Heart right ventricle (tissue), 16 donors: ENCODE data around the gene MALT1. TPM values are rescaled to one million over a fixed set of nuclear protein-coding genes. Genes with fewer than 3 reads are reported as not detected.

Source experiments
- ATAC-seq, 8 donors: fragments of 200-7000 bp; cut with Tn5 transposase; one replicate each; pipeline ENCODE4 v1.9.1; 2020; ENCODE audit warnings: mild to moderate bottlenecking in 8 of 8, moderate library complexity in 8 of 8, moderate number of reproducible peaks in 1 of 8
- DNase-seq, 2 donors: peaks; one replicate each; pipeline ENCODE4 v3.0.0-alpha.2; 2020
- H3K27ac ChIP-seq, 10 donors: fragments of 200-600 bp; sonication (generic) in 2 of 10; one replicate each; pipeline versions ENCODE4 v1.5.0 to v1.8.0; 2020 to 2022; ENCODE audit warnings: mild to moderate bottlenecking in 3 of 10
- H3K27me3 ChIP-seq, 7 donors: fragments of 200-600 bp; one replicate each; pipeline ENCODE4 v1.8.0; 2021 to 2022; ENCODE audit warnings: mild to moderate bottlenecking in 2 of 7
- H3K36me3 ChIP-seq, 9 donors: fragments of 200-600 bp; sonication (generic) in 1 of 9; one replicate each; pipeline versions ENCODE4 v1.5.0 to v1.8.0; 2020 to 2022; ENCODE audit warnings: mild to moderate bottlenecking in 2 of 9
- H3K4me1 ChIP-seq, 9 donors: fragments of 200-600 bp; sonication (generic) in 1 of 9; one replicate each; pipeline versions ENCODE4 v1.5.0 to v1.8.0; 2020 to 2022; ENCODE audit warnings: mild to moderate bottlenecking in 4 of 9
- H3K4me3 ChIP-seq, 10 donors: fragments of 200-600 bp; sonication (generic) in 2 of 10; one replicate each; pipeline versions ENCODE4 v1.5.0 to v1.8.0; 2020 to 2022; ENCODE audit warnings: mild to moderate bottlenecking in 7 of 10, moderate library complexity in 2 of 10
- H3K9me3 ChIP-seq, 11 donors: fragments of 200-600 bp in 10 of 11; sonication (generic) in 2 of 11; one replicate each; pipeline versions ENCODE4 v1.5.0 to v1.8.0; 2013 to 2022; ENCODE audit warnings: mild to moderate bottlenecking in 2 of 11, control low read depth in 1 of 11, moderate library complexity in 1 of 11
- WGBS, 2 donors: extraction: QIAGEN DNeasy Blood & Tissue Kit; methylation state at CpG; one replicate each; pipeline ENCODE4 v1.1.7; 2013; ENCODE audit warnings: inconsistent platforms in 1 of 2; 5-methylcytosine and 5-hydroxymethylcytosine counted together
- intact Hi-C, 10 donors: fragments of 100-400 bp; cut with DNase I; formaldehyde crosslinking; loops; one replicate each; pipeline versions ENCODE4 v1.11.1 to v1.14.2; 2022
- polyA plus RNA-seq, 2 donors: library from polyadenylated mRNA; stranded (reverse); fragments of 200-250 nt; gene quantifications; one replicate each; pipeline ENCODE4 v1.2.3, GENCODE V29; 2013
- total RNA-seq, 10 donors: library from RNA; stranded (reverse); fragmentation: NEBNext Ultra II Directional in 3 of 10; extraction: Animal tissue kit (Norgen Biotek cat#: 25700) in 3 of 10; gene quantifications; one replicate each; pipeline versions ENCODE4 v1.2.1 to v1.2.4, GENCODE V29; 2021 to 2023
- TF ChIP-seq, protein P1 (sequence below), 9 donors: fragments of 200-600 bp; sonication (generic) in 2 of 9; IDR thresholded peaks; one replicate each; pipeline versions ENCODE4 v1.5.0 to v1.8.0; 2021 to 2022; ENCODE audit warnings: antibody characterized with exemption in 9 of 9, mild to moderate bottlenecking in 5 of 9, moderate library complexity in 1 of 9
- donor health status: Arrhythmogenic right ventricular cardiomyopathy.
- donor health status: ischemic (EF 13 %, LVEDD 7.1; RV severe dilation, severe dysfunction).
- donor health status: healthy with polysubstance abuse.
- donor health status: DM: no; HTN: yes; CAD: no.
- donor health status: DM: no; HTN: no; CAD: no.
- donor health status: ischemic (EF 25% LVEDD 6.9; RV normal size, moderate dysfunction).
- donor health status: ischemic (EF 25% LVEDD 5.7; RV mildly dilated, moderate dysfunction).
- donor health status: healthy.
- donor health status: DM: yes; HTN: yes; CAD: no.
- donor health status: Ischemic cardiomyopathy.
- donor health status: ischemic (EF 35%, LVEDD 5.7; RV mildly dilated, moderate dysfunction).
- donor health status: nonischemic (EF 11% LVEDD 7.7; RV severe dilation, severe dysfunction).
- donor health status: DM: yes; HTN: yes; CAD: no.
- donor health status: PGD.
- donor health status: ischemic (EF 29% LVEDD 5.4; RV normal size, mild dysfunction).
- donor health status: nonischemic (EF 23%, LVEDD 6.1; RV moderate dilation, normal function).

MALT1 gene
- total and polyA plus RNA-seq, 12 donors = 4.4 to 20.0 (median 10.6) TPM

DNA sequence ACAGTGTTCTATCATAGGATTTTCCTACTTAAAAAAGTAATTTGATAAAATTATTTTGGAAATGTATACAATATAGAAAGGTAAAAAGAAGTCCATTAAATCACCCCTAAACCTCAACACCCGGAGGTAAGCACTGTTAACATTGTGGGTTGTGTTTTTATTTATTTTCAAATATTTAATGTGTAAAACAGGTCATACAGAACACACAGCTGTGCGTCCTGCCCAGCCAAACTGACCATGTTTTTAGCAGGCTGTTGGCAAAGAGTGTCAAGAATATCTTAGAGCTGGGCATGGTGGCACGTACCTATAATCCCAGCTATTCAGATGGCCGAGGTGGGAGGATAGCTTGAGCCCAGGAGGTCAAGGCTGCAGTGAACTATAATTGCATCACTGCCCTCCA lies 114.6 kb downstream of the MALT1 start:
- peaks cover 5 to 59% (median 42%) of the 10 kb centered on the region in 9 donors for H3K4me1 ChIP-seq
- intact Hi-C loops = loop anchor here in 6 of 10 donors (5.0 to 10.0 kb wide), 7 partner anchors 69 to 209 kb away; partner anchors contain the start of gene ZNF532 (in 2 of the 6)
- 89 to 93% methylated on average over 4 of the region's 4 CpGs for WGBS, 2 donors

DNA sequence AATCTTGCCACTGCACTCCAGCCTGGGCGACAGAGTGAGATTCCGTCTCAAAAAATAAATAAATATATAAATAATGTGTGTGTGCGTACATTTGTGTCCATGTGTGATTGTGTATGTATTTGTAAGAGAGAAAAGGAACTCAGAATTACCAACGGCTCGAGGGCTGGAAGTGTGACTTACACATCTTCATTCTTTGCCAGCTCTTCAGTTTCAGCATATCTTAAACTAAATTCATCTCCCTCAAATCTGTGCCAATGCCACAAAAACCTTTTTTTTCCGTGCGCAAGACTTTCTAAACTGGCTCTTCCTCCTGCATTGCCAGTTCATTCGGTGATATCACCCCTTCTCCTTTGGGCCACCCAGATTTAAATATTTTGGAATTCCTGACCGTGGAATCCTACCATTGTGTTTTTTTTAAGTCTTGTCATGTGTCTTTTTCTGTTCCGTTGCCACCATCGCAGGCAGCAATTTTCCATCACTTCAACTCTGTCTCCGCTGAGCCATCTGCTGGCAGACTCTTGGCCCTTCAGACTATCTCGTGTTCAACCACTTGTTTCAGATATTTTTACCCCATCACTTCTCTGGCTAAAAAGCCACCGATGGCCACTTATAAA lies 116.4 kb downstream of the MALT1 start:
- intact Hi-C loops = loop anchor here in 6 of 10 donors (5.0 to 10.0 kb wide), 7 partner anchors 67 to 207 kb away; partner anchors contain the start of gene ZNF532 (in 2 of the 6)
- H3K27ac ChIP-seq = peak overlapping the region in 5 of 10 donors; percentile 69 to 86 (median 71)
- peak in 1 of 8 donors; percentile 38 for ATAC-seq
- TF ChIP-seq, protein P1, sequence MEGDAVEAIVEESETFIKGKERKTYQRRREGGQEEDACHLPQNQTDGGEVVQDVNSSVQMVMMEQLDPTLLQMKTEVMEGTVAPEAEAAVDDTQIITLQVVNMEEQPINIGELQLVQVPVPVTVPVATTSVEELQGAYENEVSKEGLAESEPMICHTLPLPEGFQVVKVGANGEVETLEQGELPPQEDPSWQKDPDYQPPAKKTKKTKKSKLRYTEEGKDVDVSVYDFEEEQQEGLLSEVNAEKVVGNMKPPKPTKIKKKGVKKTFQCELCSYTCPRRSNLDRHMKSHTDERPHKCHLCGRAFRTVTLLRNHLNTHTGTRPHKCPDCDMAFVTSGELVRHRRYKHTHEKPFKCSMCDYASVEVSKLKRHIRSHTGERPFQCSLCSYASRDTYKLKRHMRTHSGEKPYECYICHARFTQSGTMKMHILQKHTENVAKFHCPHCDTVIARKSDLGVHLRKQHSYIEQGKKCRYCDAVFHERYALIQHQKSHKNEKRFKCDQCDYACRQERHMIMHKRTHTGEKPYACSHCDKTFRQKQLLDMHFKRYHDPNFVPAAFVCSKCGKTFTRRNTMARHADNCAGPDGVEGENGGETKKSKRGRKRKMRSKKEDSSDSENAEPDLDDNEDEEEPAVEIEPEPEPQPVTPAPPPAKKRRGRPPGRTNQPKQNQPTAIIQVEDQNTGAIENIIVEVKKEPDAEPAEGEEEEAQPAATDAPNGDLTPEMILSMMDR (IDR thresholded peaks at IDR 0.05) = peak in 1 of 9 donors; percentile 12
- WGBS, 2 donors = 70 to 79% methylated on average over 14 of the region's 14 CpGs
- DNase-seq = peak in 1 of 2 donors; percentile 21
- H3K9me3 ChIP-seq = no peaks in the 10 kb centered on the region
- H3K36me3 ChIP-seq = no peaks in the 10 kb centered on the region
- no peak overlapping the region for H3K4me3 ChIP-seq
- no peaks in the 10 kb centered on the region for H3K27me3 ChIP-seq
- peaks cover 5 to 54% (median 37%) of the 10 kb centered on the region in 9 donors for H3K4me1 ChIP-seq

More for the DNA sequence above, 114.6 kb downstream of the MALT1 start:
- TF ChIP-seq, protein P1 (IDR thresholded peaks at IDR 0.05) = no peak
- Histone ChIP-seq H3K36me3 (no peaks in the 10 kb centered on the region), H3K27me3 (no peaks in the 10 kb centered on the region), H3K9me3 (no peaks in the 10 kb centered on the region), H3K4me3 (no peak overlapping the region), H3K27ac (peak overlapping the region in 4 of 10 donors; percentile 4 to 70 (median 48))
- DNase-seq = no peak
- no peak for ATAC-seq

DNA sequence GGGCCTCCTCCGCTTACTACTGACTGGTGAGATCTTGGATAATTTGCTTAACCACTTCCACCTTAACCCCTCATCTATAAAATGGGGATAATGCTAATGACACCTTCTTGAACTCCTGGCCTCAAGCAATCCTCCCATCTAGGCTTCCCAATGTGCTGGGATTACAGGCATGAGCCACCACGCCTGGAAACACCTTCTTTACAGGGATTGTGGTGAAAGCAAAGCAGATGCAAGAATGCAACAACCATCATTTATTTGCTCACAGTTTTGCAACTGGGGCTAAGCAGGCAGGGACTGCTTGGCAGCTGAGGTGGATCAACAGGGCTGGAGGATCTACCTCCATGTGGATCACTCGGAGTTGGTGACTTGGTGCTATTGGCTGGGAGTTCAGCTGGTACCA lies 117.2 kb downstream of the MALT1 start:
- Histone ChIP-seq H3K36me3 (no peaks in the 10 kb centered on the region), H3K4me1 (peaks cover 5 to 54% (median 37%) of the 10 kb centered on the region in 9 donors), H3K4me3 (no peak overlapping the region), H3K27me3 (no peaks in the 10 kb centered on the region), H3K27ac (peak overlapping the region; percentile 9 to 86 (median 71)), H3K9me3 (no peaks in the 10 kb centered on the region)
- intact Hi-C loops = loop anchor here in 6 of 10 donors (5.0 to 10.0 kb wide), 7 partner anchors 66 to 206 kb away; partner anchors contain the start of gene ZNF532 (in 2 of the 6)
- 97% methylated on average over 3 of the region's 3 CpGs for WGBS, 2 donors
- TF ChIP-seq, protein P1 (IDR thresholded peaks at IDR 0.05) = no peak
- DNase-seq (no peak), ATAC-seq (no peak)

DNA sequence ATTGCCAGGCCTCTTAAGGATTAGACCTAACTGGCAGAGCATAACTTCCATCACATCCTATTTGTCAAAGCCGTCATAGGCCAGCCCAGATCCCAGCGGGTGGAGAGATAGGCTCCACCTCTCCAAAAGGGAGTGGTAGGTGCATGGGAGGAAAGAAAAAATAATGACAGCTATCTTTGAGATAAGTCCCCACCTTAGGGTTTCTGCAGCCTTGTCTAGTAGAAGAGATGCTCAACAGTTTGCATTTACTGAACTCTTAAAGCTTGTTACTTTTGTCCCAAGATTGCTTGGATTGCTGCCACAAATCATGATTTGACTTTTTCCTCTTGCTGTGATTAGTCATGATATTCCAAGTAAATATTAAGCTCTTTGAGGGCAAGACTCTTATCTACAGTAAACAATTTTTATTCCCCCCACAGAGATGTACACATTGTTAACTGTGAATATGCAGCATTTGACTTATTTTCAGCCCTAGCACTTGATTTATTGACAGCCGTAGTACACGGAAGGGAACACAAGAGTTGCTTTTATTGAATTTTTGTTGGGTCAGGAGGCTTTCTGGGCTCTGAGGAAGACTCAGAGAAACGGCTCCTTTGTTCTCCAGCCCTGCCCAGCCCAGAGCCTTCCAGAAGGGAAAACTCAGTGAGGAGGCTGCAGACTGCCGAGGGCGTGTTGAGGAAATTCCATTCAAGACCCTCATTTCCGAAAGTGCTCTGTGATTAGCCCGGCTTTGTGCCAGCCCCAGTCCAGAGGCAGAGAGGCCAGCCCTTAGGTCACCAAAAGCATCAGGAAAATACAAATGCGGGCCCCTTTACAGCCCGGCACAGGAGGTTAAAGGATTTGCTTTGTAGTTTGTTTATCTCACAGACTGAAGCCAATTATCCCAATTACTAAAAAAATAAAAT lies 118.0 kb downstream of the MALT1 start:
- peaks cover 5 to 53% (median 37%) of the 10 kb centered on the region in 9 donors for H3K4me1 ChIP-seq
- no peaks in the 10 kb centered on the region for H3K9me3 ChIP-seq
- 47 to 54% methylated on average over 11 of the region's 11 CpGs for WGBS, 2 donors
- H3K27me3 ChIP-seq = no peaks in the 10 kb centered on the region
- H3K36me3 ChIP-seq = no peaks in the 10 kb centered on the region
- no peak overlapping the region for H3K4me3 ChIP-seq
- DNase-seq (peak; percentile 55 to 72), ATAC-seq (peak; percentile 63 to 84 (median 80))
- intact Hi-C loops = loop anchor here in 6 of 10 donors (5.0 to 10.0 kb wide), 7 partner anchors 66 to 206 kb away; partner anchors contain the start of gene ZNF532 (in 2 of the 6)
- TF ChIP-seq, protein P1 (IDR thresholded peaks at IDR 0.05) = no peak
- H3K27ac ChIP-seq = peak overlapping the region; percentile 9 to 86 (median 71)
